GM12892 (cell line): Measurements from ENCODE around the gene FAM181A.

Experiments
- DNase-seq: peaks from one replicate; pipeline ENCODE4 v3.0.0; 2011; ENCODE audit not compliant: insufficient read length
- FAIRE-seq: peaks from 2 replicates; lab custom pipeline; 2011; peaks lifted over from hg19 to GRCh38; lab: Jason Lieb, UNC
- POLR2A ChIP-seq: IDR thresholded peaks from 2 replicates; pipeline ENCODE4 v1.6.1; 2011; ENCODE audit warnings: low read depth, low read length, control low read depth
- POLR2AphosphoS5 ChIP-seq: IDR thresholded peaks from 2 replicates; pipeline ENCODE4 v1.6.1; 2011; ENCODE audit warnings: low read depth, low read length, control low read depth
- TAF1 ChIP-seq: IDR thresholded peaks from 2 replicates; pipeline ENCODE4 v1.6.1; 2011; ENCODE audit warnings: low read depth, mild to moderate bottlenecking, control low read depth, low read length, borderline replicate concordance

FAM181A gene

GRCh38 chr14:93926245-93926872 lies 785 bp upstream of the FAM181A start:
- TF ChIP-seq TAF1 (no peak), POLR2AphosphoS5 (no peak)
- no peak for DNase-seq
- no peak for FAIRE-seq

- FAIRE-seq: no peak
- TF ChIP-seq POLR2A (no peak), POLR2AphosphoS5 (no peak), TAF1 (no peak)
- no peak for DNase-seq
Observed at GRCh38 chr14:93927800-93928145, 629 bp downstream of the FAM181A start.

GRCh38 chr14:93928184-93929047 lies 1.3 kb downstream of the FAM181A start:
- FAIRE-seq: no peak
- TF ChIP-seq POLR2AphosphoS5: no peak
- TF ChIP-seq POLR2A: no peak
- TF ChIP-seq TAF1: no peak
- no peak for DNase-seq

GRCh38 chr14:93929048-93929535 lies 1.9 kb downstream of the FAM181A start:
- TF ChIP-seq POLR2AphosphoS5 (no peak), TAF1 (no peak), POLR2A (no peak)
- FAIRE-seq: no peak

GRCh38 chr14:93929657-93930056 lies 2.5 kb downstream of the FAM181A start:
- DNase-seq (no peak), FAIRE-seq (no peak)
- no peak for TF ChIP-seq POLR2AphosphoS5
- no peak for TF ChIP-seq TAF1
- TF ChIP-seq POLR2A: no peak

More at GRCh38 chr14:93929048-93929535, 1.9 kb downstream of the FAM181A start:
- no peak for DNase-seq

GRCh38 chr14:93930296-93930988 lies 3.3 kb downstream of the FAM181A start:
- TF ChIP-seq POLR2AphosphoS5: no peak

GRCh38 chr14:93930989-93931307 lies 3.8 kb downstream of the FAM181A start:
- no peak for TF ChIP-seq POLR2A
- TF ChIP-seq TAF1: no peak
- no peak for TF ChIP-seq POLR2AphosphoS5

More at GRCh38 chr14:93930296-93930988, 3.3 kb downstream of the FAM181A start:
- DNase-seq (no peak), FAIRE-seq (no peak)

GRCh38 chr14:93932642-93933041 lies 5.5 kb downstream of the FAM181A start:
- TF ChIP-seq POLR2AphosphoS5: no peak
- no peak for TF ChIP-seq POLR2A
- TF ChIP-seq TAF1: no peak
- DNase-seq (no peak), FAIRE-seq (no peak)

More at GRCh38 chr14:93930989-93931307, 3.8 kb downstream of the FAM181A start:
- FAIRE-seq (no peak), DNase-seq (no peak)

- FAIRE-seq (no peak), DNase-seq (no peak)
- TF ChIP-seq TAF1: no peak
- TF ChIP-seq POLR2AphosphoS5: no peak
- no peak for TF ChIP-seq POLR2A
Observed at GRCh38 chr14:93935213-93935612, 8.1 kb downstream of the FAM181A start.

- TF ChIP-seq POLR2A: no peak
- no peak for FAIRE-seq
- no peak for DNase-seq
Observed at GRCh38 chr14:93936245-93936644, 9.1 kb downstream of the FAM181A start.

GRCh38 chr14:93936926-93937325 lies 9.8 kb downstream of the FAM181A start:
- FAIRE-seq (no peak), DNase-seq (no peak)
- no peak for TF ChIP-seq POLR2A
- no peak for TF ChIP-seq POLR2AphosphoS5
- no peak for TF ChIP-seq TAF1

- DNase-seq: no peak
- TF ChIP-seq POLR2AphosphoS5: no peak
- TF ChIP-seq POLR2A: no peak
- no peak for TF ChIP-seq TAF1
- FAIRE-seq: no peak
Observed at GRCh38 chr14:93937519-93937918, 10.4 kb downstream of the FAM181A start.
